AG08395 (cell line): ENCODE measurements around the gene POFUT1.
A peak's percentile ranks its signal among the peaks of the same experiment; 100 is the strongest.
"Not testable (repeated sequence)": the region's sequence is repeated elsewhere in the genome, so short reads cannot be mapped to it uniquely, and the experiment has no call there.

Experiments
- DNase-seq: peaks from one replicate; pipeline ENCODE4 v3.0.0; 2012; ENCODE audit warnings: mixed read lengths, low spot score

Gene POFUT1

DNA sequence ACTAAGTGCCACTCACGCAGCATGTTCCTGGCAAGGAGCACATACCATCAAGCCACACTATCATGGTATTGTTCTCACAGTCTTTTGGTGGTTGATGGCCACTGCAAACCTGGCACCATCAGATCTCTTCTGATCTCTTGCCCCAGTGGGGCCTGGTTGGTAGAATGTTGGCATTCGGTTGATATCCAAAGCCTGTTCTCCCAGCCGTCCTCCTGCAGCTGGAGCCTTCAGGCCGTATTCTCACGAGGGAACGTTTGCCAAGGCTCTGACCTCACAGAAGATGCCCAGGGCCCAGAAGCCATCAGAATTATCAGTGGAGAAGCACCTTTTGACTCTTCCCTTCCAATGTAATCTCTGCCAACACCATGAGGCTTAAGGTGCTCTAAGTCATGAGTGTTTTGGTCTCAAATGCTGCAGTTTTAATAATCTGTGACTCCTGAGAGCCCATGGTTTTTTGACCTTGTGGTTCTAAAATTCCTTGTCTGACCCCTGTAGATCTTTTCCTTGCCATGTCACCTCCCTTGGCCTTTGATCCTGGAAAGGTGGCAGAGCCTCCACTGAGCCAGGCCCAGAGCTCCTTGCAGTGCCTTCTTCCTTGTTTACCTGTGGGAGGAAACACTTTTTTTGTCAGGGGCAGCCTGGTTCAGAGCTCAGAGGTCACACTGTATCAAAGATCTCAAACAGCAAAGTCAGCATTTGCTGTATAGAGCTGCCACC lies 27.8 kb downstream of the POFUT1 start:
- DNase-seq, result no peak

DNA sequence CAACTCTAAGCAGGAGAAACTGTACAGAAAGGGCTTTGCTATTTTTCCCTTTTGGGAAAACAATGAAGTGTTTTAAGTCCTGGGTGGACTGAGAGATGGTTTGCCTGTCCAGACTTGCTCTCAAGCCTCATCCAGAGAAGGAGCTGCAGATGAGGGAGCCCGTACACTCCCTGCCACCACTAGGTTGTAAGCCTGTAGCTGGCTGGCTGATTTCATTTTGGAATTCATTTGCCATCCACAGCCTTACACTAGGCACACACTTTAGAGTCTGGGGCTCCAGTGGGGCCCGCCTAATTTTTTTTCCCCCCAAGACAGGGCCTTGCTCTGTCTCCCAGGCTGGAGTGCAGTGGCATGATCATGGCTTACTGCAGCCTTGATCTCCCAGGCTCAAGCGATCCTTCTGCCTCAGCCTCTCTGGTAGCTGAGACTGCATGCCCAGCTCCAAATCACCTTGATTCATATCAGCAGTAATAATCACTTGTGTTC lies 28.4 kb downstream of the POFUT1 start:
- no peak for DNase-seq

DNA sequence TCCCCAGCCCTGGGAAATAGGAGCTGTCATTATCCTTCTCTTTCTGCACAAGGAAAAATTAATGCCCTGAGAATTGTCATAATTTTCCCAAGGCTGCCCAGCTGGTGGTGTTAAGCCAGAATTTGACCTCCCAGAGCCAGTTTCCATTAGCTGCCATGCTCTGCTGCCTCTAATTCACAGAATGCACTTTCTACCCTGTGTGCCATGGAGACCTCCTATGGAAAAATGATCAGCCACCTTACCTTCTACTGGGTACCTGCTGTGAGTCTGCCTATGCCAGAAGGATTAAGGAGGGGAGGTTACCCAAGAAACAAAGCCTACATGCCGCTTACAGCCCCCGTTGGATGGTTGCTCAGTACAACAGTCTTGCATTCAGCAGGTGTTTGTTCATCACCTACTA lies 29.1 kb downstream of the POFUT1 start:
- no peak for DNase-seq

DNA sequence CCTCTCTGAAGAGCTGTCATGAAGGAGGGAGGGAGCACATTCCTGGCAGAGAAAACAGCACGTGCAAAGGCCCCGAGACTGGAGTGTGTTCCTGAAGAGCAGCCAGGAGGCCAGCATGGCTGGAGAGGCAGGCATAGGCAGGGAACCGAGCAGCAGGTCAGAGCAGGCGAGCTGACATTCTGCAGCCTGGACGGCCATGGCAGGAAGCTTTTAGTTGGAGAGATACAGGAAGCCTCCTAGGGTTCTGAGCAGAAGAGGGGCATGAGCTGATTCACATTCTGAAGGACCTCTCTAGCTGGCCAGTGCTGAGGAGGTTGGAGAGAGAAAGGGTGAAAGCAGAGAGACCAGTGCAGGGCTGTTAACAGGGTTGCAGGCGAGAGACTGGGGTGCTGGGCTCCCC lies 29.7 kb downstream of the POFUT1 start:
- DNase-seq, result no peak

DNA sequence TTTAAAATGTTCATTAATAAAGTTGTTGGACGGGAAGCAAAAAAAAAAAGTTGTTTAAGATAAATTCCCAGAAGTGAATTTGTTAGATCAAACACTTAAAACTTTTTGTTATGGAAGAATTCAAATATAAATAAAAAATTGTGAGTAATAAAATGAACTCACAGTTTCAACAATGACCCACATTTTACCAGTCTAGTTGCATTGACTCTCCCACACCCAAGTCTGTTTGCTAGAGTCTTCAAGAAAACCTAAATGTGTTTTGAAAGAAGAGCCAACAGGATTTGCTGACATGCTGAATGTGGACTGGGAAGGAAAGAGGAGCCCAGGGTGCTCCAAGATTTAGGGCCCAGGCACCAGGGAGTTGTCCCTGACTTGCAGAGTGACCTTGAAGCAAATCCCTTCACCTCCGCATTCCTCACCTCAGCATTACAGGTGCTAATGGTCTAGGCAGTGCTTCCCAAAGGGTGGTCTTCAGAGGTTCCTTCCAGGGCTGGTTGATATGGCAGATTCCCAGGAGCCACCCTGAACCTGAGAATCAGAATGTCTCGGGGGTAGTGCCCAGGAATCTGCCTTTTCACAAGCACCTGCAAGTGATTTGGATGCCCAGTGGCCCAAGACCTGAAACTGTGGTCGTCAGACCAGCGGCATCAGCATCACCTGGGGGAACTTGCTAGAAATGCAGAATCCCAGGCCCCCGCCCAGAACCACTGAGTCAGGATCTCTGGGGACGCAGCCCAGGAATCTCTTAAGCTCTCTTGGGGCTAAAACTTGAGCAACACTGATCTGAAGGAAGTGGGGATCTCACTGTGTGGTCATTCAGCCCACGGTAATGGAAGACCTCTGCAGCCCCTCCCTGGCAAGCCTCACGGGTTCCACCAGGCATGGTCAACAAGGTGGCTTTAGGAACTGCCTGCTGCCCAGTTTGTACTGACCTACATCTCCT lies 31.1 kb downstream of the POFUT1 start:
- no peak for DNase-seq

DNA sequence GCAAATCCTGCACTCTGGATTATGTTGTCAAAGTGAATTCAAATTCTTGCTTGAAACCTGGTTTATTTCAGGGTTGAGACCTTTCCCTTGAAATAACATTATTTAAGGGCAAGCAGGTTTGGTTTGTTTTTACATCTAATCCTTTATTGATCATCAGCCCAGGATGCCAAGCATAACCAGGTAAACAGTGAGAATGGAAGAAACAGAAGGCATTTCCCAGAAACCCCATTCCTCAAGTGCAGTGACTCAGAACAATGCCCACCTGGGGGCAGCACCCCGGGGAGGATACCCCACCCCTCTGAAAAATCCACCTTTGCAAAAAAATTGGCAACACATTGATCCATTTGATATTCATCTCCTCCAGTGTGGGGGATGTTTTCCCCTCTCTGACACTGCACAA lies 32.5 kb downstream of the POFUT1 start:
- no peak for DNase-seq

DNA sequence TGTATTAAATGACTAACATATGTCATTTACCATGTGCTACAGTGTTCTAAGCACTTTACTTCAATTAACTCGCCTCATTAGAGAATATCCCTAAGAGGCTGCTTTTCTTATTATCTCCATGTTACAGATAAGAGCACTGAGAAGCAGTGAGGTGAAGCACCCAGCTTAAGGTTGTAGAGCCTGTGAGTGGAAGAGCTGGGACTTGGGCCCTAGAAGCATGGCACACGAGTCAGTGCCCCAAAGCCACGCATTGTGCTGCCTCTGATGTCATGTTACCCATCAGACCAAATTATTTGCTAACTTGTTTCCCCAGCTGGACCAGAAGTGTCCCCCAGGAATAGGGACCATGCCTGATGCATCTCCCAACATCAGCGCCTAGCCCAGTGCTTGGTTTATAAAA lies 34.1 kb downstream of the POFUT1 start:
- DNase-seq, result no peak

DNA sequence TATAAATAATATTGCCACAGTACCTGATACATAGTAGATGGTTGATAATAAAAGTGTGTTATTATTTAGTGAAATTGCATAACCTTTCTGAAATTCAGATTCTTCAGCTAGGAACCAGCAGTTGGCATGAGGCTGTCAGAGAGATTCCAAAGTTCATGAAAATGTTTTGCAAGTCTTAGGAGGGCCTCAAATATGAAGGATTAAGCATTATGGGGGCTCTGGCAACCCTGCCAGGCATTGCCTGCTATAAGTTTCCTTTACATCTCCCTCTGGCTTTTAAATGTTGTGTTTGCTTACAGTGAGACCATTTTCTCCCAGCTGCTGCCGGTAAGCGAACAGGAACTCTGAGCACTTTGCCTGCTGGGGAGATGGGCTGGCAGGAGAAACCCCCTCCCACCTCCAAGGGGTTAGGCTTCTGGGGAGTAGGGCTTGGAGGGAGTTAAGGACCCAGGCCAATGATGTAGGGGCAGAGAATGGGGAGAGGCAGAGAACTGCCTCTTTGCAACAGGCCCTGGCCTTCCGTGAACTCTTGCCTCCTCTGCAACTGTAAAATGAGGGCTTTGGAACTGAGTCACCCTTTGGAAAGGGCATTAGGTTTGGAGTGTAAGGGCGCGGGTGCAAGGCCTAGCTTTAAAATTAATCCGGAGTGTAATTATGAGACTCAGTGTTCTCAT lies 36.6 kb downstream of the POFUT1 start:
- DNase-seq, result peak; percentile 6

DNA sequence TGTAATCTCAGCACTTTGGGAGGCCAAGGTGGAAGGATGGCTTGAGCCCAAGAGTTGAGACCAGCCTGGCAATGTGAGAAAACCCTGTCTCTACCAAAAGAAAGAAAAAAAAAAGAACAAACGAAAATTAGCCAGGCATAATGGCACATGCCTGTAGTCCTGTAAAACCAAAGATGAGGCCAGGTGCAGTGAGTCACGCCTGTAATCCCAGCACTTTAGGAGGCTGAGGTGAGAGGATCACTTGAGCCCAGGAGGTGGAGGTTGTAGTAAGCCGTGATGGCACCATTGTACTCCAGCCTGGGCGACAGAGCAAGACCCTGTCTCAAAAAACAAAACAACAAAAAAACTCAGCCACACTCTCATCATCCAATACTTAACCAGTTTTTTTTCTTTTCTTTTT lies 37.3 kb downstream of the POFUT1 start:
- DNase-seq, result no peak

DNA sequence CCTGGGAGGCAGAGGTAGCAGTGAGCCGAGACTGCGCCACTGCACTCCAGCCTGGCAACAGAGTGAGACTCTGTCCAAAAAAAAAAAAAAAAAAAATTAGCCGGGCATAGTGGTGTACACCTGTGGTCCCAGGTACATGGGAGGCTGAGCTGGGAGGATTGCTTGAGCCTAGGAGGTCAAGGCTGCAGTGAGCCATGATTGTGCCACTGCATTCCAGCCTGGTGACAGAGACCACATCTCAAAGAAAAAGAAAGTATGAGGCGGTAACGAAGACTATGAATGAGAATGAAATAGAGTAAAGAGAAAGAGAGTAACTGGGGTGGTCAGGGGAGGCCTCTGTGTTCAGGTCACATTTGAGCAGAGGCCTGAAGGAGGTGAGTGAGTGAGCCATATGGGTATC lies 38.5 kb downstream of the POFUT1 start:
- DNase-seq, result not testable (repeated sequence)

DNA sequence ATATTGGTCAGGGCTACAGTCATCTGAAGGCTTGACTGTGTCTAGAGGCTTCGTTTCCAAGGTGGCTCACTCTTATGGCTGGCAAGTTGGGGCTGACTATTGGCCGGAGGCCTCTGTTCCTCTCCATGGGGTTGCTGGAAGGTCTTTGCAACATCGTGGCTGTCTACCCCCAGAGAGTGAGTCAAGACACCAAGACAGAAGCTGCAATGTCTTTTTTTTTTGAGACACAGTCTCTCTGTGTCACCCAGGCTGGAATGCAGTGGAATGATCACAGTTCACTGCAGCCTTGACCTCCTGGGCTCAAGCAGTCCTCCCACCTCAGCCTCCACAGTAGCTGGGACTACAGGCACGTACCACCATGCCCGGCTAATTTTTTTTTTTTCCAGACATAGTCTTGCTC lies 40.4 kb downstream of the POFUT1 start:
- DNase-seq, result no peak

DNA sequence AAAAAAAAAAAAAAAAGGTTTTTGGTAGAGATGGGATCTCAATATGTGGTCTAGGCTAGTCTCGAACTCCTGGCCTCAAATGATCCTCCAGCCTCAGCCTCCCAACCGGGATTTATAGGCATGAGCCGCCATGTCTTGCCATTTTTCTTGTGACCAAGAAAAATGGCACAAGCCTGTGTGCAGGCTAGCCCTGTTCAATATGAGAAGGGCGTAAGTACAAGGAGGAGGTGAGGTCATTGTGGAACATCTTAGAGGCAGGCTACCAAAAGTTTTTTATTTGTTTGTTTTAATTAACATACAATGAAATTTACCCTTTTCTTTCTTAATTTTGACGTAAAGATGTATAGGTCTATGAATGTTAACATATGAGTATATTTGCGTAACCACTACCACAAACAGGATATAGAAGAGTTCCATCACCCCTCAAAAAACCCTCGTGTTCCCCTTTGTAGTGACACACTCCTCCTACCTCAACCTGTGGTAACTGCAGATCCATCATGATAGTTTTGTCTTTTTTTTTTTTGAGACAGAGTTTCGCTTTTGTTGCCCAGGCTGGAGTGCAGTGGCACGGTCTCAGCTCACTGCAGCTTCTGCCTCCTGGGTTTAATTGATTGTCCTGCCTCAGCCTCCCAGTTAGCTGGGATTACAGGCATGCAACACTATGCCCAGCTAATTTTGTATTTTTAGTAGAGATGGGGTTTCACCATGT lies 41.5 kb downstream of the POFUT1 start:
- no peak for DNase-seq

DNA sequence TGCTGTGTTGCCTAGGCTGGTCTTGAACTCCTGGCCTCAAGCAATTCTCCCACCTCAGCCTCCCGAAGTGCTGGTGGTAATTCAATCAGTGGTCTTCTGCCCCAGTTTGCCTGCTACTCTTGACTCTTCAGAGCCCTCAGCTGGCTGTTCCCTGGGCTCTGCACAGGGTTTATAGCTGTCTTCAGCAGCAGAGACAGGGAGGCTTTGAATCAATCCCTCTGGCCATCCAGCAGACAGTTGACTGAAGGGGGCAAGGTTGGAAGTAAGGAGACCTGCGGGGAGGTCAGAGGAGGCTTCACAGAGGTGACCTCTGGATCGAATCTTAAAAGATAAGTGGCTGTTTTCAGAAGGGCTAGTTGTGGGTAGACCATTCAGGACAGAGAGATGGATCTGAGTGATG lies 43.8 kb downstream of the POFUT1 start:
- no peak for DNase-seq

DNA sequence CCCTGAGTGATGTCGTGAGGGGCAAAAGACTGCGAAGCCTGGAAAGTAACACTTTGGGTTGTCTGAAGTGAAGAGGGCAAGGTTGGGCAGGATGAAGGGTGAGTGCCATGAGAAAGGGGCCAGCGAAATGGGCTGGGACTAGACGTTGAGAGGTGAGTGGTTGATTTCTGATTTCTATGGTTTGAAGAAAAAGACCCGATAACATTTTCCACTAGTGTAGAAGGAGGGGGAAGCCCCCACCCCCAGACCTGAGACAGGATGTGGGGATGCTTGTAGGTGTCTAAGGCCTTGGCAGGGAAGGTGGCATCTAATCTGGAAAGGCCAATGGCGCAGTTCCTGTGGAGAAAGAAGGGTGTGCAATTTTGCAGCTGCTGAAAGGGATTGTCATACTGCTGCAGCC lies 44.5 kb downstream of the POFUT1 start:
- DNase-seq, result no peak

DNA sequence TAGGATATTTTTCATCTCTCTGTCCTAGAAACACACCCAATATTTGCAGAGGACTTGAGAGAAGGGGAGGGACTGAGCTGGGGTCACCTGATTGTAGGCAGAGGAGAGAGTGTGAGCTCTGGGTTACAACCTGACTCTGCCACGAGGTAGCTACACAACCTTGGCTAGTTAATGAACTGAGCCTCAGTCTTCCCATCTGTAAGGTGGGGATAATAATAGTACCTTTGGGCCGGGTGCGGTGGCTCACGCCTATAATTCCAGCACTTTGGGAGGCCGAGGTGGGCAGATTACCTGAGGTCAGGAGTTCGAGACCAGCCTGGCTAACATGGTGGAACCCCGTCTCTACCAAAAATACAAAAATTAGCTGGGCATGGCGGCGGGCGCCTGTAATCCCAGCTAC lies 53.3 kb downstream of the POFUT1 start:
- not testable (repeated sequence) for DNase-seq

DNA sequence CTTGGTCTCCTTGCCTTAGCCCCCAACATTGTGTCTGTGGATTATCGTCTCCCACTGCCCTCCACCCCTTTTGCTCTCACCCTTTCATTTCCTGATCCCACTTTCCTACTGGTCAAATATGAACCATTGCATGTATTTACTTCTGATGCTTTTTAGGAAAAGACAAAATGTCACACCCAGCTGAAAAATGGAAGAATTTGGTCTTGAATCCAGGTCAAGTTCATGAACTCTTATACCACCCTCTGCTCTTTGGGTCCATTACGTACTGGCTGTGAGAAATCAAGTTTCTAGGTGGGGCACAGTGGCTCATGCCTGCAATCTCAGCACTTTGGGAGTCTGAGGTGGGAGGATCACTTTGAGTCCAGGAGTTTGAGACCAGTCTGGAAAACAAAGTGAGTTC lies 54.0 kb downstream of the POFUT1 start:
- no peak for DNase-seq

DNA sequence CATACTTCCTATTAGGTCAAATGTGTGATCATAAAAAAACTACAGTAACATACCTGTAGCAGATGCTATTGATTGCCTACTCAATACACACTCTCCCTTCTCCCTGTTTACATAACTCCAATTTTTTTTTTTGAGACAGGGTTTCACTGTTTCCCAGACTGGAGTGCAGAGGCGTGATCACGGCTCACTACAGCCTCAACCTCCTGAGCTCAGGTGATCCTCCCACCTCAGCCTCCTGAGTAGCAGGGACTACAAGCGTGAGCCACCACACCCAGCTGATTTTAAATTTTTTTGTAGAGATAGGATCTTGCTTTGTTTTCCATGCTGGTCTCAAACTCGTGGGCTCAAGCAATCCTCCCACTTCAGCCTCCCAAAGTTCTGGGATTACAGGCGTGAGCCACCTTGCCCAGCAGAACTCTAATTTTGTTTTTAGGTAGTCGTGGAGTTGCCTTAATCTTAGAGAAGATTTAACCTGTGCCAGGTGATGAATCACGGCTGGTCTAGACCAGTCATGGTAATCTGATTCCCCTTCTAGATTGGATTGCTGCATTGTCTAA lies 55.8 kb downstream of the POFUT1 start:
- DNase-seq, result no peak

DNA sequence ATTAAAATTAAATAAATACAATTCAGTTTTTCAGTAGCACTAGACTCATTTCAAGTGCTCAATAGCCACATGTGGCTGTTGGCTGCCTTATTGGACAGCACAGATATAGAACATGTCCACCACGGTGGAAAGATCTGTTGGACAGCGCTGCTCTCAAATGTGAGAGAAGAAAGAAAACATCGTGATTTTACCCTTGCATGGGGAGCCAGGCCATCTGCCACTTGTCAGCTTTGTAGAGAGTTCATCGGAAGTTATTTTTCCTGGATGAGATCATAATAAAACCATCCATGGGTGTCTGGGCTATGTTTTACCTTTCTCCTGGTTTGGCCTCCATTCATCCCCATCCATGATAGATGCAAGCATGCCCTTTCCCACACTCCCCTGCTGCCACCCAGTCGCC lies 63.9 kb downstream of the POFUT1 start:
- DNase-seq, result no peak

DNA sequence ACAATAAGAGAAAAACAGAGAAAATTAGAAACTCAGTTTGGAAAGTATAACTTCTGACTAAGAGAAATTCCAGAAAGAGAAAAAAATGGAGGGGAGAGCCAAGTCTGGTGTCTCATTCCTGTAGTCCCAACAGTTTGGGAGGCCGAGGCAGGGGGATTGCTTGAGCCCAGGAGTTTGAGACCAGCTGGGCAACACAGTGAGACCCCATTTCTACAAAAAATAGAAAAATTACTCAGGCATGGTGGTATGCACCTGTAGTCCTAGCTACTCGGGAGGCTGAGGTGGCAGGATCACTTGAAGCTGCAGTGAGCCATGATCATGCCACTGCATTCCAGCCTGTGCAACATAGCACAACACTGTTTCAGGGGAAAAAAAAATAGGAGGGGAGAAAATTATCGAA lies 66.7 kb downstream of the POFUT1 start:
- no peak for DNase-seq

DNA sequence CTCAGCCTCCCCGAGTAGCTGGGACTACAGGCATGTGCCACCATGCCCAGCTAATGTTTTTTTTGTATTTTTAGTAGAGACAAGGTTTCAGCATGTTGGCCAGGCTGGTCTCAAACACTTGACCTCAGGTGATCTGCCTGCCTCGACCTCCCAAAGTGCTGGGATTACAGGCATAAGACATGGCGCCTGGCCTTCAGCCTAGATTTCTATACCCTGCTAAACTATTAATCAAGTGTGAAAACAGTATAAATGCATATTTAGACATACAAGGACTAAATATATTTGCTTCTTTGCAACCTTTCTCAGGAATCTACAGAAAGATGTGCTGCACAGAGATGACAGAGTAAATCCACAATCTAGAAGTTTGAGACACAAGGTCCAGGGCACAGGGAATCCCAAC lies 67.5 kb downstream of the POFUT1 start:
- not testable (repeated sequence) for DNase-seq

DNA sequence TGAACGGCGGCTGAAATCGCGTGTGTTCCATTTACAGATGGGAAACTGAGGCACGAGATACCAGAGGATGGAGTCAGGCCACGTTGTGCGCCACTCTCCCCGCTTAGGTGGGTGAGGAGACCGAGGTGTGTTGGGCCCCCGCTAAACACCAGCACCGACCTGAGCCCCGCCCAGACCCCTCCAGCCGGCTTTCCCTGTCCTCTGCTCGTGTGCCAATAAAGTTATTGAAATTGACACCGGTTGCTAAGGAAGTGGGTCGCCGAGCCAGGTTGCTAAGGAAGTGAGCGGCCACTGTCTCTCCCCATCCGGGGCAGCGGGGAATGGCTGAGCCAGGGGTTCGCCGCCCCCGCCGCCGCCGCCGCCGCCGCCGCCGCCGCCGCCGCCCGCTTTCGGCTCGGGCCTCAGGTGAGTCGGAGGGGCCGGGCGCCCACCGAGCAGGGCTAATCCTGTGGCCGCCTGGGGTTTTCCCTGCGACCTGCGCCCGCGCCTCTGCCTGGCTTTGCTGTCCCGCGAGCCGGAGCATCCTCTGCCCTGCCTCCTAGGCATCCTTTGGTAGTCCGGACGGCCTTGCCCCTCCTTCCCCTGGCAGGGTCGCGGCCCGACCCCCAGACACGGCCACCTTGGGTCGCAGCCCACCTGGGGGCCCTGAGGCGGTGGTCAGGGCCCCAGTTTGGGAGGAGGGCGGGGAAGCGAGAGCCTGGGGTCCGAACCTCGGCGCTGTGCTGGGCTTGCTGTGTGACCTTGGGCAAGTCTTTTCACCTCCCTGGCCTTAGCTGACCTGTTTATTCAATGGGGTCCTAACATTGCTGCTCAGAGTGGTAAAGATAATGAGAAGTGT lies 69.9 kb downstream of the POFUT1 start, which contains the start of gene KIF3B:
Gene KIF3B (plus strand): TSS at position 291 of the 838 bp plus-strand sequence. CDS start 32,127 bp downstream, outside the sequence.
- peak; percentile 97 for DNase-seq
